Measurements from ENCODE around the gene ADCY10. TPM values are rescaled to one million over a fixed set of nuclear protein-coding genes. Genes with fewer than 3 reads are reported as not detected.

Gene ADCY10
- total RNA-seq, 1 experiment from 2014 or later: 0.20 TPM

GRCh38 chr1:167849666-167850065, 64.3 kb downstream of the ADCY10 start:
- H3K27me3 ChIP-seq (ENCODE audit: insufficient read depth, low read length): no peaks in the 10 kb centered on the region
- no peak for DNase-seq
- no peak overlapping the region for H3K4me2 ChIP-seq (ENCODE audit: insufficient read depth, insufficient read length, low read length)
- H3K23ac ChIP-seq (ENCODE audit: insufficient read length, low read depth, low read length): no peak overlapping the region
- H3K4me1 Mint-ChIP-seq: peaks cover 5 to 10% of the 10 kb centered on the region in 2 experiments
- no peaks in the 10 kb centered on the region for H3K79me1 ChIP-seq (ENCODE audit: insufficient read depth, low read depth, low read length, poor library complexity, severe bottlenecking)
- no peaks in the 10 kb centered on the region for H4K20me1 ChIP-seq (ENCODE audit: control insufficient read depth, insufficient read depth, insufficient read length)
- no peak overlapping the region for H3K56ac ChIP-seq (ENCODE audit: insufficient read length, low read depth, low read length)
- no peak overlapping the region for H2BK5ac ChIP-seq (ENCODE audit: insufficient read length, low read length)
- no peak overlapping the region for H3T11ph ChIP-seq (ENCODE audit: low read length)
- H3K4me1 ChIP-seq (ENCODE audit: insufficient read depth, low read length): no peaks in the 10 kb centered on the region; the same call in 1 of the 2 replicates
- no peaks in the 10 kb centered on the region for H3K36me3 Mint-ChIP-seq (ENCODE audit: insufficient read depth in 1 of 3, low read depth in 3 of 3)
- H3K79me2 ChIP-seq (ENCODE audit: insufficient read depth, low read length): no peaks in the 10 kb centered on the region
- no peaks in the 10 kb centered on the region; the same call in 1 of the 2 replicates for H3K27me3 Mint-ChIP-seq (ENCODE audit: low read depth)
- no peak overlapping the region for H2AFZ ChIP-seq (ENCODE audit: low read length)
- H3K18ac ChIP-seq (ENCODE audit: insufficient read length, low read depth, low read length): no peak overlapping the region
- H3K23me2 ChIP-seq (ENCODE audit: insufficient read length, low read depth, low read length, poor library complexity, severe bottlenecking): no peaks in the 10 kb centered on the region
- no peak overlapping the region for H2BK12ac ChIP-seq (ENCODE audit: insufficient read length, low read depth, low read length)
- H2BK120ac ChIP-seq (ENCODE audit: low read depth, low read length, poor library complexity, severe bottlenecking): no peak overlapping the region
- no peaks in the 10 kb centered on the region for H3K9me3 ChIP-seq (ENCODE audit: control insufficient read depth, low read depth, low read length)
- H2BK15ac ChIP-seq (ENCODE audit: low read depth, low read length): no peak overlapping the region
- no peak overlapping the region for H3K9ac ChIP-seq (ENCODE audit: extremely low read depth, insufficient read length, low read length)
- H4K5ac ChIP-seq (ENCODE audit: insufficient read length, low read depth, low read length): no peak overlapping the region
- TF ChIP-seq, protein P1, sequence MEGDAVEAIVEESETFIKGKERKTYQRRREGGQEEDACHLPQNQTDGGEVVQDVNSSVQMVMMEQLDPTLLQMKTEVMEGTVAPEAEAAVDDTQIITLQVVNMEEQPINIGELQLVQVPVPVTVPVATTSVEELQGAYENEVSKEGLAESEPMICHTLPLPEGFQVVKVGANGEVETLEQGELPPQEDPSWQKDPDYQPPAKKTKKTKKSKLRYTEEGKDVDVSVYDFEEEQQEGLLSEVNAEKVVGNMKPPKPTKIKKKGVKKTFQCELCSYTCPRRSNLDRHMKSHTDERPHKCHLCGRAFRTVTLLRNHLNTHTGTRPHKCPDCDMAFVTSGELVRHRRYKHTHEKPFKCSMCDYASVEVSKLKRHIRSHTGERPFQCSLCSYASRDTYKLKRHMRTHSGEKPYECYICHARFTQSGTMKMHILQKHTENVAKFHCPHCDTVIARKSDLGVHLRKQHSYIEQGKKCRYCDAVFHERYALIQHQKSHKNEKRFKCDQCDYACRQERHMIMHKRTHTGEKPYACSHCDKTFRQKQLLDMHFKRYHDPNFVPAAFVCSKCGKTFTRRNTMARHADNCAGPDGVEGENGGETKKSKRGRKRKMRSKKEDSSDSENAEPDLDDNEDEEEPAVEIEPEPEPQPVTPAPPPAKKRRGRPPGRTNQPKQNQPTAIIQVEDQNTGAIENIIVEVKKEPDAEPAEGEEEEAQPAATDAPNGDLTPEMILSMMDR (conservative IDR thresholded peaks at IDR 0.05): no peak
- H4K91ac ChIP-seq (ENCODE audit: insufficient read length, low read depth, low read length): no peak overlapping the region
- no peak overlapping the region for H2AK5ac ChIP-seq (ENCODE audit: insufficient read length, low read length)
- no CpG with 5 or more reads among the region's 7 CpGs for WGBS (ENCODE audit: extremely low coverage, insufficient read length, low lambda C conversion rate)
- H3K27ac ChIP-seq (ENCODE audit: insufficient read length, low read depth, low read length): no peak overlapping the region
- H3K14ac ChIP-seq (ENCODE audit: insufficient read depth, low read length): no peak overlapping the region
- no peak overlapping the region for H3K4me3 Mint-ChIP-seq
- H4K8ac ChIP-seq (replicated peaks; ENCODE audit: insufficient read length, low read depth, low read length): no peak overlapping the region
- H2BK20ac ChIP-seq (ENCODE audit: low read depth, low read length, poor library complexity, severe bottlenecking): no peak overlapping the region
- no peaks in the 10 kb centered on the region for H3K9me3 Mint-ChIP-seq
- no peak overlapping the region for H3K4ac ChIP-seq (ENCODE audit: low read depth, low read length)
- no peak overlapping the region for H3K27ac Mint-ChIP-seq

All from H9 (cell line).